SU-DHL-6 (cell line): Measurements from ENCODE around the gene TNFRSF1B.

Source experiments
- CTCF ChIP-seq: fragments of 200-600 bp; sonication (generic); IDR thresholded peaks from one replicate; pipeline ENCODE4 v1.5.1; 2017; ENCODE audit warnings: antibody characterized with exemption, mild to moderate bottlenecking, low read length, moderate library complexity; ENCODE audit not compliant: insufficient read depth, poor library complexity, severe bottlenecking
- EZH2phosphoT487 ChIP-seq: fragments of 200-600 bp; sonication (generic), shearing (Covaris generic); conservative IDR thresholded peaks from 2 replicates; pipeline ENCODE4 v1.6.1; 2018; ENCODE audit warnings: mild to moderate bottlenecking, antibody characterized with exemption, low read length, moderate library complexity, mixed read lengths

- no peak for TF ChIP-seq CTCF
- TF ChIP-seq EZH2phosphoT487: no peak
These were observed 29.7 kb upstream of the TNFRSF1B start for GRCh38 chr1:12136916-12137610.
